Activated naive CD8-positive, alpha-beta T cell treated with anti-CD3 and anti-CD28 coated beads, Interleukin-2, amount 50 U/mL, for 16 hours (primary cell): ENCODE results near the gene GNB5.
A peak's percentile ranks its signal among the peaks of the same experiment; 100 is the strongest.

Source experiments
- DNase-seq: peaks from one replicate; pipeline ENCODE4 v3.0.0-alpha.2; 2020; ENCODE audit warnings: low read depth, low spot score

GNB5 gene

GRCh38 chr15:52207191-52207590 is 16.0 kb upstream of the GNB5 start:
- no peak for DNase-seq

GRCh38 chr15:52206446-52206845 is 15.3 kb upstream of the GNB5 start:
- no peak for DNase-seq

- DNase-seq: no peak
Observed at GRCh38 chr15:52204657-52205056, 13.5 kb upstream of the GNB5 start.

GRCh38 chr15:52200831-52201365 is 9.7 kb upstream of the GNB5 start:
- no peak for DNase-seq

GRCh38 chr15:52199271-52199670 is 8.1 kb upstream of the GNB5 start:
- DNase-seq: no peak

- no peak for DNase-seq
Observed at GRCh38 chr15:52196891-52197290, 5.7 kb upstream of the GNB5 start.

GRCh38 chr15:52193791-52194190 is 2.6 kb upstream of the GNB5 start:
- no peak for DNase-seq

GRCh38 chr15:52193321-52193720 is 2.1 kb upstream of the GNB5 start:
- no peak for DNase-seq

GRCh38 chr15:52186651-52187486 is 4.3 kb downstream of the GNB5 start:
- DNase-seq: no peak

- DNase-seq: no peak
Observed at GRCh38 chr15:52185151-52185561, 6.0 kb downstream of the GNB5 start.

GRCh38 chr15:52184721-52185120 is 6.5 kb downstream of the GNB5 start:
- DNase-seq: no peak

GRCh38 chr15:52183562-52184173 is 7.5 kb downstream of the GNB5 start:
- no peak for DNase-seq

- DNase-seq: no peak
Observed at GRCh38 chr15:52181938-52182780, 9.0 kb downstream of the GNB5 start.

- DNase-seq: no peak
Observed at GRCh38 chr15:52180851-52181450, 10.2 kb downstream of the GNB5 start.

- no peak for DNase-seq
Observed at GRCh38 chr15:52180196-52180835, 10.9 kb downstream of the GNB5 start.

GRCh38 chr15:52179278-52180195 is 11.7 kb downstream of the GNB5 start:
- DNase-seq: peak; percentile 80

GRCh38 chr15:52178765-52179164 is 12.4 kb downstream of the GNB5 start:
- DNase-seq: no peak

GRCh38 chr15:52172869-52173268 is 18.3 kb downstream of the GNB5 start:
- DNase-seq: no peak

- DNase-seq: no peak
Observed at GRCh38 chr15:52171807-52172206, 19.4 kb downstream of the GNB5 start.

- DNase-seq: no peak
Observed at GRCh38 chr15:52171386-52171785, 19.8 kb downstream of the GNB5 start.
